Adipose tissue (tissue), 3 donors: ENCODE results near the gene FXR2. TPM values are rescaled to one million over a fixed set of nuclear protein-coding genes. Genes with fewer than 3 reads are reported as not detected.

Experiments used
- H3K27ac ChIP-seq: one replicate; pipeline ENCODE4 v1.5.1; 2013; ENCODE audit warnings: low read depth, low read length
- WGBS, 3 donors: extraction: QIAGEN DNeasy Blood & Tissue Kit; methylation state at CpG; one replicate each; pipeline ENCODE4 v1.1.7; 2013; 5-methylcytosine and 5-hydroxymethylcytosine counted together
- polyA plus RNA-seq, 3 donors: library from polyadenylated mRNA; stranded (reverse); fragments of 200-250 nt; gene quantifications; one replicate each; pipeline ENCODE4 v1.2.3, GENCODE V29; 2013
- donor health status: healthy with polysubstance abuse.
- donor health status: Bipolar disorder and iron deficiency.
- donor health status: healthy.

FXR2 gene
- polyA plus RNA-seq, 3 donors: 14.7 to 29.9 (median 23.3) TPM

- H3K27ac ChIP-seq: no peak overlapping the region
- 22 to 64% (median 48%) methylated on average over 18 of the region's 18 CpGs for WGBS, 3 donors
Observed at GRCh38 chr17:7559320-7560171, 55.2 kb downstream of the FXR2 start.

GRCh38 chr17:7558544-7559319 is 56.0 kb downstream of the FXR2 start, which contains the start of gene TNFSF13:
TSS of gene TNFSF13 (plus strand) at chr17:7558750. CDS start at chr17:7559040, 290 bp downstream.
- 10 to 16% (median 12%) methylated on average over 16 of the region's 16 CpGs for WGBS, 3 donors
- peak within 1 kb of the TSS; percentile 90 for H3K27ac ChIP-seq

- peak overlapping the region; percentile 90 for H3K27ac ChIP-seq
- 2 to 5% (median 3%) methylated on average over 21 of the region's 21 CpGs for WGBS, 3 donors
Observed at GRCh38 chr17:7557775-7558543, 56.7 kb downstream of the FXR2 start.

- H3K27ac ChIP-seq: no peak overlapping the region
- WGBS, 3 donors: 59 to 66% (median 60%) methylated on average over 19 of the region's 19 CpGs
Observed at GRCh38 chr17:7557147-7557764, 57.4 kb downstream of the FXR2 start.

- no peak overlapping the region for H3K27ac ChIP-seq
- 82 to 86% (median 83%) methylated on average over 12 of the region's 12 CpGs for WGBS, 3 donors
Observed at GRCh38 chr17:7556627-7557026, 58.1 kb downstream of the FXR2 start.

- WGBS, 3 donors: 65 to 77% (median 69%) methylated on average over 10 of the region's 10 CpGs
- no peak overlapping the region for H3K27ac ChIP-seq
Observed at GRCh38 chr17:7555320-7555948, 59.3 kb downstream of the FXR2 start.

GRCh38 chr17:7553356-7553755 is 61.3 kb downstream of the FXR2 start:
- no peak overlapping the region for H3K27ac ChIP-seq
- WGBS, 3 donors: 95 to 100% (median 100%) methylated on average over 1 of the region's 1 CpG

GRCh38 chr17:7552621-7553051 is 62.1 kb downstream of the FXR2 start:
- no peak overlapping the region for H3K27ac ChIP-seq
- WGBS, 3 donors: 50 to 82% (median 63%) methylated on average over 6 of the region's 6 CpGs

- 82 to 87% (median 86%) methylated on average over 4 of the region's 4 CpGs for WGBS, 3 donors
- H3K27ac ChIP-seq: no peak overlapping the region
Observed at GRCh38 chr17:7551396-7551795, 63.3 kb downstream of the FXR2 start.

- no peak overlapping the region for H3K27ac ChIP-seq
- WGBS, 3 donors: 61 to 68% (median 61%) methylated on average over 6 of the region's 6 CpGs
Observed at GRCh38 chr17:7550344-7550743, 64.4 kb downstream of the FXR2 start.

GRCh38 chr17:7549401-7550055 is 65.2 kb downstream of the FXR2 start:
- H3K27ac ChIP-seq: no peak overlapping the region
- WGBS, 3 donors: 26 to 36% (median 30%) methylated on average over 20 of the region's 20 CpGs

GRCh38 chr17:7548585-7549400 is 65.9 kb downstream of the FXR2 start, which contains the start of gene TNFSF12:
TSS of gene TNFSF12 (plus strand) at chr17:7549058. CDS start at chr17:7549154, 96 bp downstream.
- H3K27ac ChIP-seq: no peak within 1 kb of the TSS
- 1 to 2% (median 1%) methylated on average over 39 to 65 of the region's 65 CpGs for WGBS, 3 donors

- WGBS, 3 donors: 52 to 67% (median 60%) methylated on average over 6 of the region's 6 CpGs
- no peak overlapping the region for H3K27ac ChIP-seq
Observed at GRCh38 chr17:7544911-7545310, 69.8 kb downstream of the FXR2 start.
